ENCODE data around the gene ATP2A3. TPM values are rescaled to one million over a fixed set of nuclear protein-coding genes. Genes with fewer than 3 reads are reported as not detected.

The ATP2A3 gene
- total RNA-seq, 1 experiment from 2014 or later = 13.3 TPM

DNA sequence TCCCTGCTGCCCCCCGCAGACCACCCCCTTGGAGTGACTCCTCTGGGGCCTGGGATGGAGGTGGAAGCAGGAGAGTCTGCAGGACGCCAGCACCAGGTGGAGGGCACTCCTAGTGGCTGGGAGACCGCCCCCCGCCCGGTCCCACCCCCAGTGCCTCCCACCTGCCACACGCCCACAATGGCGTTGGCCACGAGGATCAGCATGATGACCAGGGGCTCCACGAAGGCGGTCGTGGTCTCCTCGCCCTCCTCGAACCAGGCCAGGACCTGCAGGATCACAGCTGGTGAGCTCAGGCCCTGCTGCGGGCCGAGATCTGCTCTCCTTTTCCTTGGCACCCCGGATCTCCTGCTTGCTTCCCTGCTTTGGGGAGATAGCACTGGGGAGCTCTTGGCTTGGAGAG is 12.8 kb downstream of the ATP2A3 start:
- no peaks in the 10 kb centered on the region for H3K79me1 ChIP-seq (ENCODE audit: insufficient read depth, low read depth, low read length, poor library complexity, severe bottlenecking)
- no CpG with 5 or more reads among the region's 16 CpGs for WGBS (ENCODE audit: extremely low coverage, insufficient read length, low lambda C conversion rate)
- no peaks in the 10 kb centered on the region for H4K20me1 ChIP-seq (ENCODE audit: control insufficient read depth, insufficient read depth, insufficient read length)
- H2BK20ac ChIP-seq (ENCODE audit: low read depth, low read length, poor library complexity, severe bottlenecking) = no peak overlapping the region
- Mint-ChIP-seq H3K27ac (no peak overlapping the region), H3K4me3 (no peak overlapping the region), H3K9me3 (no peaks in the 10 kb centered on the region), H3K27me3 (ENCODE audit: low read depth) (no peaks in the 10 kb centered on the region; the same call in 1 of the 2 replicates), H3K36me3 (ENCODE audit: insufficient read depth in 1 of 3, low read depth in 3 of 3) (no peaks in the 10 kb centered on the region), H3K4me1 (peaks cover 5 to 16% of the 10 kb centered on the region in 2 experiments)
- H2BK120ac ChIP-seq (ENCODE audit: low read depth, low read length, poor library complexity, severe bottlenecking) = no peak overlapping the region
- no peak overlapping the region for H4K5ac ChIP-seq (ENCODE audit: insufficient read length, low read depth, low read length)
- no peak overlapping the region; the same call in 1 of the 2 replicates for H3K14ac ChIP-seq (ENCODE audit: insufficient read depth, low read length)
- H4K8ac ChIP-seq (replicated peaks; ENCODE audit: insufficient read length, low read depth, low read length) = no peak overlapping the region
- no peak overlapping the region for H2BK5ac ChIP-seq (ENCODE audit: insufficient read length, low read length)
- H3K4me2 ChIP-seq (ENCODE audit: insufficient read depth, insufficient read length, low read length) = no peak overlapping the region
- H3K27ac ChIP-seq (ENCODE audit: insufficient read length, low read depth, low read length) = no peak overlapping the region
- no peak overlapping the region for H3K4ac ChIP-seq (ENCODE audit: low read depth, low read length)
- no peaks in the 10 kb centered on the region for H3K27me3 ChIP-seq (ENCODE audit: insufficient read depth, low read length)
- H3K23ac ChIP-seq (ENCODE audit: insufficient read length, low read depth, low read length) = no peak overlapping the region
- no peaks in the 10 kb centered on the region for H3K9me3 ChIP-seq (ENCODE audit: control insufficient read depth, low read depth, low read length)
- H3K56ac ChIP-seq (ENCODE audit: insufficient read length, low read depth, low read length) = no peak overlapping the region
- no peaks in the 10 kb centered on the region for H3K23me2 ChIP-seq (ENCODE audit: insufficient read length, low read depth, low read length, poor library complexity, severe bottlenecking)
- H3K9ac ChIP-seq (ENCODE audit: extremely low read depth, insufficient read length, low read length) = no peak overlapping the region
- H3K4me1 ChIP-seq (ENCODE audit: insufficient read depth, low read length) = no peaks in the 10 kb centered on the region
- H3K18ac ChIP-seq (ENCODE audit: insufficient read length, low read depth, low read length) = no peak overlapping the region
- TF ChIP-seq, protein P1, sequence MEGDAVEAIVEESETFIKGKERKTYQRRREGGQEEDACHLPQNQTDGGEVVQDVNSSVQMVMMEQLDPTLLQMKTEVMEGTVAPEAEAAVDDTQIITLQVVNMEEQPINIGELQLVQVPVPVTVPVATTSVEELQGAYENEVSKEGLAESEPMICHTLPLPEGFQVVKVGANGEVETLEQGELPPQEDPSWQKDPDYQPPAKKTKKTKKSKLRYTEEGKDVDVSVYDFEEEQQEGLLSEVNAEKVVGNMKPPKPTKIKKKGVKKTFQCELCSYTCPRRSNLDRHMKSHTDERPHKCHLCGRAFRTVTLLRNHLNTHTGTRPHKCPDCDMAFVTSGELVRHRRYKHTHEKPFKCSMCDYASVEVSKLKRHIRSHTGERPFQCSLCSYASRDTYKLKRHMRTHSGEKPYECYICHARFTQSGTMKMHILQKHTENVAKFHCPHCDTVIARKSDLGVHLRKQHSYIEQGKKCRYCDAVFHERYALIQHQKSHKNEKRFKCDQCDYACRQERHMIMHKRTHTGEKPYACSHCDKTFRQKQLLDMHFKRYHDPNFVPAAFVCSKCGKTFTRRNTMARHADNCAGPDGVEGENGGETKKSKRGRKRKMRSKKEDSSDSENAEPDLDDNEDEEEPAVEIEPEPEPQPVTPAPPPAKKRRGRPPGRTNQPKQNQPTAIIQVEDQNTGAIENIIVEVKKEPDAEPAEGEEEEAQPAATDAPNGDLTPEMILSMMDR (conservative IDR thresholded peaks at IDR 0.05) = no peak
- no peak overlapping the region for H2AFZ ChIP-seq (ENCODE audit: low read length)
- H4K91ac ChIP-seq (ENCODE audit: insufficient read length, low read depth, low read length) = no peak overlapping the region
- H2BK12ac ChIP-seq (ENCODE audit: insufficient read length, low read depth, low read length) = no peak overlapping the region
- H3T11ph ChIP-seq (ENCODE audit: low read length) = no peak overlapping the region
- DNase-seq = no peak
- no peak overlapping the region for H2AK5ac ChIP-seq (ENCODE audit: insufficient read length, low read length)
- H3K79me2 ChIP-seq (ENCODE audit: insufficient read depth, low read length) = no peaks in the 10 kb centered on the region
- H2BK15ac ChIP-seq (ENCODE audit: low read depth, low read length) = no peak overlapping the region

All from H9 (cell line).